H9 (cell line): ENCODE data around the gene TSHZ1. TPM values are rescaled to one million over a fixed set of nuclear protein-coding genes. Genes with fewer than 3 reads are reported as not detected.

Experiments
- DNase-seq: peaks from one replicate; pipeline ENCODE4 v3.0.0-alpha.2; 2017
- H2AFZ ChIP-seq: one replicate; pipeline ENCODE4 v1.6.1; 2013; ENCODE audit warnings: mild to moderate bottlenecking, low read length, control low read depth, moderate library complexity
- H2AK5ac ChIP-seq: 2 replicates; pipeline ENCODE4 v1.6.1; 2013; ENCODE audit warnings: low read length, control low read depth, mixed read lengths; ENCODE audit not compliant: insufficient read length
- H2BK120ac ChIP-seq: one replicate; pipeline ENCODE4 v1.6.1; 2013; ENCODE audit warnings: low read depth, mild to moderate bottlenecking, low read length, control low read depth, inconsistent platforms; ENCODE audit not compliant: poor library complexity, severe bottlenecking
- H2BK12ac ChIP-seq: 2 replicates; pipeline ENCODE4 v1.6.1; 2013; ENCODE audit warnings: low read length, control low read depth, mixed read lengths, low read depth; ENCODE audit not compliant: insufficient read length
- H2BK15ac ChIP-seq: 2 replicates; pipeline ENCODE4 v1.6.1; 2013; ENCODE audit warnings: low read depth, low read length, control low read depth
- H2BK20ac ChIP-seq: one replicate; pipeline ENCODE4 v1.6.1; 2013; ENCODE audit warnings: low read depth, mild to moderate bottlenecking, low read length, control low read depth, inconsistent platforms; ENCODE audit not compliant: poor library complexity, severe bottlenecking
- H2BK5ac ChIP-seq: 2 replicates; pipeline ENCODE4 v1.6.1; 2013; ENCODE audit warnings: low read length, control low read depth, mixed read lengths; ENCODE audit not compliant: insufficient read length
- H3K14ac ChIP-seq: 2 replicates; pipeline ENCODE4 v1.6.1; 2013; ENCODE audit warnings: low read length, control low read depth; ENCODE audit not compliant: insufficient read depth
- H3K18ac ChIP-seq: 2 replicates; pipeline ENCODE4 v1.6.1; 2013; ENCODE audit warnings: low read depth, mild to moderate bottlenecking, mixed read lengths, low read length, control low read depth; ENCODE audit not compliant: insufficient read length
- H3K23ac ChIP-seq: 2 replicates; pipeline ENCODE4 v1.6.1; 2013; ENCODE audit warnings: low read length, control low read depth, mixed read lengths, low read depth; ENCODE audit not compliant: insufficient read length
- H3K23me2 ChIP-seq: 2 replicates; pipeline ENCODE4 v1.6.1; 2013; ENCODE audit warnings: low read depth, mild to moderate bottlenecking, mixed read lengths, low read length, control low read depth; ENCODE audit not compliant: insufficient read length, poor library complexity, severe bottlenecking
- H3K27ac ChIP-seq: 2 replicates; pipeline ENCODE4 v1.5.1; 2013; ENCODE audit warnings: low read length, control low read depth, mixed read lengths, low read depth; ENCODE audit not compliant: insufficient read length
- H3K27me3 ChIP-seq: 2 replicates; pipeline ENCODE4 v1.6.1; 2013; ENCODE audit warnings: low read length, control low read depth, inconsistent platforms; ENCODE audit not compliant: insufficient read depth
- H3K4ac ChIP-seq: 2 replicates; pipeline ENCODE4 v1.6.1; 2013; ENCODE audit warnings: low read depth, mild to moderate bottlenecking, control low read depth, inconsistent platforms, low read length, moderate library complexity
- H3K4me1 ChIP-seq: 2 replicates; pipeline ENCODE4 v1.6.1; 2013; ENCODE audit warnings: low read length, control low read depth, inconsistent platforms; ENCODE audit not compliant: insufficient read depth
- H3K4me2 ChIP-seq: 2 replicates; pipeline ENCODE4 v1.6.1; 2013; ENCODE audit warnings: low read length, control low read depth, mixed read lengths; ENCODE audit not compliant: insufficient read length, insufficient read depth
- H3K56ac ChIP-seq: 2 replicates; pipeline ENCODE4 v1.6.1; 2013; ENCODE audit warnings: low read depth, mild to moderate bottlenecking, mixed read lengths, low read length, control low read depth; ENCODE audit not compliant: insufficient read length
- H3K79me1 ChIP-seq: 2 replicates; pipeline ENCODE4 v1.6.1; 2013; ENCODE audit warnings: low read depth, mild to moderate bottlenecking, moderate library complexity, low read length, control low read depth, inconsistent platforms; ENCODE audit not compliant: insufficient read depth, poor library complexity, severe bottlenecking
- H3K79me2 ChIP-seq: 2 replicates; pipeline ENCODE4 v1.6.1; 2013; ENCODE audit warnings: low read length, control low read depth, inconsistent platforms; ENCODE audit not compliant: insufficient read depth
- H3K9ac ChIP-seq: 2 replicates; pipeline ENCODE4 v1.6.1; 2013; ENCODE audit warnings: low read length, control low read depth, mixed read lengths; ENCODE audit not compliant: insufficient read length; ENCODE audit errors: extremely low read depth
- H3K9me3 ChIP-seq: one replicate; pipeline ENCODE4 v1.6.1; 2013; ENCODE audit warnings: low read depth, low read length, inconsistent platforms; ENCODE audit not compliant: control insufficient read depth
- H3T11ph ChIP-seq: one replicate; pipeline ENCODE4 v1.6.1; 2013; ENCODE audit warnings: mild to moderate bottlenecking, low read length, control low read depth, inconsistent platforms
- H4K20me1 ChIP-seq: one replicate; pipeline ENCODE4 v1.6.1; 2013; ENCODE audit not compliant: control insufficient read depth, insufficient read length, insufficient read depth
- H4K5ac ChIP-seq: 2 replicates; pipeline ENCODE4 v1.6.1; 2013; ENCODE audit warnings: low read depth, mild to moderate bottlenecking, mixed read lengths, low read length, control low read depth; ENCODE audit not compliant: insufficient read length
- H4K8ac ChIP-seq: replicated peaks from 2 replicates; pipeline ENCODE4 v1.6.1; 2013; ENCODE audit warnings: low read length, control low read depth, mixed read lengths, low read depth; ENCODE audit not compliant: insufficient read length
- H4K91ac ChIP-seq: 2 replicates; pipeline ENCODE4 v1.6.1; 2013; ENCODE audit warnings: low read depth, mild to moderate bottlenecking, moderate library complexity, mixed read lengths, low read length, control low read depth; ENCODE audit not compliant: insufficient read length
- H3K27ac Mint-ChIP-seq, 3 experiments: 2 replicates in 2 of 3; 3 replicates in 1 of 3; pipeline ENCODE4 v1.8.0; 2020 to 2021; ENCODE audit warnings: mixed read lengths in 3 of 3, mild to moderate bottlenecking in 1 of 3, moderate library complexity in 1 of 3
- H3K27me3 Mint-ChIP-seq: 2 replicates; pipeline ENCODE4 v1.8.0; 2021; ENCODE audit warnings: low read depth, mild to moderate bottlenecking, moderate library complexity, mixed read lengths
- H3K36me3 Mint-ChIP-seq, 3 experiments: 2 replicates in 2 of 3; 3 replicates in 1 of 3; pipeline ENCODE4 v1.8.0; 2020 to 2021; ENCODE audit warnings: low read depth in 3 of 3, mixed read lengths in 3 of 3; ENCODE audit not compliant: insufficient read depth in 1 of 3
- H3K4me1 Mint-ChIP-seq, 2 experiments: 2 replicates each; pipeline ENCODE4 v1.8.0; 2020; ENCODE audit warnings: mixed read lengths in 2 of 2
- H3K4me3 Mint-ChIP-seq, 2 experiments: 2 replicates in 1 of 2; 3 replicates in 1 of 2; pipeline ENCODE4 v1.8.0; 2020 to 2021; ENCODE audit warnings: mild to moderate bottlenecking in 2 of 2, mixed read lengths in 2 of 2, moderate library complexity in 1 of 2
- H3K9me3 Mint-ChIP-seq, 2 experiments: 2 replicates in 1 of 2; 3 replicates in 1 of 2; pipeline ENCODE4 v1.8.0; 2020; ENCODE audit warnings: mild to moderate bottlenecking in 2 of 2, mixed read lengths in 2 of 2, moderate library complexity in 1 of 2
- WGBS: extraction: QIAGEN DNeasy Blood & Tissue Kit; methylation state at CpG from one replicate; pipeline ENCODE4 v1.1.7; 2013; ENCODE audit warnings: missing lambda C conversion rate, low lambda C conversion rate, mixed read lengths; ENCODE audit not compliant: insufficient read length; ENCODE audit errors: extremely low coverage; 5-methylcytosine and 5-hydroxymethylcytosine counted together
- total RNA-seq: library from RNA; stranded (reverse); gene quantifications from 2 replicates; pipeline ENCODE4 v1.2.1, GENCODE V29; 2021
- TF ChIP-seq, protein P1 (sequence below): fragments of 200-600 bp; sonication (generic); conservative IDR thresholded peaks from 3 replicates; pipeline ENCODE4 v1.8.0; 2021; ENCODE audit warnings: antibody characterized with exemption, mild to moderate bottlenecking

Gene TSHZ1
- total RNA-seq, 1 experiment from 2014 or later: 0.15 TPM

- Histone ChIP-seq H2AK5ac (no peak overlapping the region), H3K56ac (no peak overlapping the region), H3T11ph (no peak overlapping the region), H4K91ac (no peak overlapping the region), H2BK12ac (no peak overlapping the region), H3K23me2 (no peaks in the 10 kb centered on the region), H4K8ac (no peak overlapping the region), H3K18ac (no peak overlapping the region), H3K9me3 (no peaks in the 10 kb centered on the region), H2BK20ac (no peak overlapping the region), H4K20me1 (no peaks in the 10 kb centered on the region), H3K9ac (no peak overlapping the region), H3K4me2 (no peak overlapping the region), H2AFZ (no peak overlapping the region), H3K4me1 (no peaks in the 10 kb centered on the region), H3K27me3 (no peaks in the 10 kb centered on the region), H3K23ac (no peak overlapping the region), H3K4ac (no peak overlapping the region), H2BK15ac (no peak overlapping the region), H3K79me1 (no peaks in the 10 kb centered on the region), H3K14ac (no peak overlapping the region), H3K79me2 (no peaks in the 10 kb centered on the region), H2BK120ac (no peak overlapping the region), H3K27ac (no peak overlapping the region), H4K5ac (no peak overlapping the region), H2BK5ac (no peak overlapping the region)
- H3K4me1 Mint-ChIP-seq: peaks cover 4% of the 10 kb centered on the region in 2 experiments
- H3K27ac Mint-ChIP-seq: no peak overlapping the region
- no peak for DNase-seq
- no peaks in the 10 kb centered on the region; the same call in 1 of the 2 replicates for H3K27me3 Mint-ChIP-seq
- no peaks in the 10 kb centered on the region for H3K9me3 Mint-ChIP-seq
- H3K36me3 Mint-ChIP-seq: no peaks in the 10 kb centered on the region
- no CpG with 5 or more reads among the region's 12 CpGs for WGBS
- TF ChIP-seq, protein P1, sequence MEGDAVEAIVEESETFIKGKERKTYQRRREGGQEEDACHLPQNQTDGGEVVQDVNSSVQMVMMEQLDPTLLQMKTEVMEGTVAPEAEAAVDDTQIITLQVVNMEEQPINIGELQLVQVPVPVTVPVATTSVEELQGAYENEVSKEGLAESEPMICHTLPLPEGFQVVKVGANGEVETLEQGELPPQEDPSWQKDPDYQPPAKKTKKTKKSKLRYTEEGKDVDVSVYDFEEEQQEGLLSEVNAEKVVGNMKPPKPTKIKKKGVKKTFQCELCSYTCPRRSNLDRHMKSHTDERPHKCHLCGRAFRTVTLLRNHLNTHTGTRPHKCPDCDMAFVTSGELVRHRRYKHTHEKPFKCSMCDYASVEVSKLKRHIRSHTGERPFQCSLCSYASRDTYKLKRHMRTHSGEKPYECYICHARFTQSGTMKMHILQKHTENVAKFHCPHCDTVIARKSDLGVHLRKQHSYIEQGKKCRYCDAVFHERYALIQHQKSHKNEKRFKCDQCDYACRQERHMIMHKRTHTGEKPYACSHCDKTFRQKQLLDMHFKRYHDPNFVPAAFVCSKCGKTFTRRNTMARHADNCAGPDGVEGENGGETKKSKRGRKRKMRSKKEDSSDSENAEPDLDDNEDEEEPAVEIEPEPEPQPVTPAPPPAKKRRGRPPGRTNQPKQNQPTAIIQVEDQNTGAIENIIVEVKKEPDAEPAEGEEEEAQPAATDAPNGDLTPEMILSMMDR: no peak
- no peak overlapping the region for H3K4me3 Mint-ChIP-seq
These were observed 10.2 kb downstream of the TSHZ1 start for GRCh38 chr18:75220551-75221355.
